Stimulated activated CD4-positive, alpha-beta T cell treated with anti-CD3 and anti-CD28 coated beads, Interleukin-2, amount 100 ng/mL, for 48 hours (primary cell): ENCODE data around the gene JAM2.

ENCODE experiments used
- DNase-seq, 2 donors: peaks; one replicate each; pipeline ENCODE4 v3.0.0-alpha.2; 2020

The JAM2 gene

GRCh38 chr21:25721987-25722386, 82.9 kb downstream of the JAM2 start:
- no peak for DNase-seq

GRCh38 chr21:25722631-25723030, 83.6 kb downstream of the JAM2 start:
- DNase-seq = no peak

GRCh38 chr21:25732091-25732760, 93.2 kb downstream of the JAM2 start:
- no peak for DNase-seq

GRCh38 chr21:25733859-25734653, 95.0 kb downstream of the JAM2 start:
- no peak for DNase-seq

- DNase-seq = no peak
Observed at GRCh38 chr21:25734654-25734903, 95.5 kb downstream of the JAM2 start.

- peak; percentile 97 to 98 for DNase-seq
Observed at GRCh38 chr21:25734904-25735645, 96.0 kb downstream of the JAM2 start, which contains the start of the genes ATP5PF and GABPA. Gene ATP5PF, minus strand, starts transcription at chr21:25734904. Its CDS starts 5,110 bp downstream, at chr21:25729794. Gene GABPA, plus strand, starts transcription at chr21:25734972. Its CDS starts 6,627 bp downstream, at chr21:25741599.

GRCh38 chr21:25735646-25736597, 96.9 kb downstream of the JAM2 start:
- DNase-seq = peak; percentile 65 to 71

GRCh38 chr21:25737421-25737820, 98.4 kb downstream of the JAM2 start:
- DNase-seq = no peak

GRCh38 chr21:25742900-25743299, 103.8 kb downstream of the JAM2 start:
- DNase-seq = no peak

- DNase-seq = no peak
Observed at GRCh38 chr21:25744854-25745253, 105.8 kb downstream of the JAM2 start.

- no peak for DNase-seq
Observed at GRCh38 chr21:25750085-25750484, 111.0 kb downstream of the JAM2 start.

GRCh38 chr21:25752416-25752815, 113.4 kb downstream of the JAM2 start:
- no peak for DNase-seq

- DNase-seq = no peak
Observed at GRCh38 chr21:25756190-25756932, 117.3 kb downstream of the JAM2 start.

GRCh38 chr21:25757531-25757930, 118.5 kb downstream of the JAM2 start:
- no peak for DNase-seq

- DNase-seq = no peak
Observed at GRCh38 chr21:25759573-25759972, 120.5 kb downstream of the JAM2 start.

GRCh38 chr21:25760061-25760460, 121.0 kb downstream of the JAM2 start:
- DNase-seq = no peak

- no peak for DNase-seq
Observed at GRCh38 chr21:25760677-25761076, 121.6 kb downstream of the JAM2 start.

- DNase-seq = no peak
Observed at GRCh38 chr21:25764065-25764464, 125.0 kb downstream of the JAM2 start.
